ENCODE measurements around the gene FOXF1.
A peak's percentile ranks its signal among the peaks of the same experiment; 100 is the strongest.

The FOXF1 gene

DNA sequence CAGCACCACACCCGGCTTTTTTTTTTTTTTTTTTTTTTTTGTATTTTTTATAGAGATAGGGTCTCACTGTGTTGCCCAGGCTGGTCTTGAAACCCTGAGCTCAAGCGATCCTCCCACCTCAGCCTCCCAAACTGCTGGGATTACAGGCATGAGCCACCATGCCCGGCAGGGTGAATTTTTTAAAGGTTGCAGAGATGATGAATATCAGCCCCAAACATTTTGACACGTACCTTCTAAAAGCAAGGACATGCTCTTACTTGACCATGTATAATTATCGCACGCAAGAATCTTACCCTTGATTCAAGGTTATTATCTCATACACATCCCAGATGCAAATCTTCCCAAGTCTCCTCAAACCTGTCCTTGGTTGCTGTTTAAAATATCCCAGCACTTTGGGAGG lies 52.0 kb downstream of the FOXF1 start:
- DNase-seq, result no peak

DNA sequence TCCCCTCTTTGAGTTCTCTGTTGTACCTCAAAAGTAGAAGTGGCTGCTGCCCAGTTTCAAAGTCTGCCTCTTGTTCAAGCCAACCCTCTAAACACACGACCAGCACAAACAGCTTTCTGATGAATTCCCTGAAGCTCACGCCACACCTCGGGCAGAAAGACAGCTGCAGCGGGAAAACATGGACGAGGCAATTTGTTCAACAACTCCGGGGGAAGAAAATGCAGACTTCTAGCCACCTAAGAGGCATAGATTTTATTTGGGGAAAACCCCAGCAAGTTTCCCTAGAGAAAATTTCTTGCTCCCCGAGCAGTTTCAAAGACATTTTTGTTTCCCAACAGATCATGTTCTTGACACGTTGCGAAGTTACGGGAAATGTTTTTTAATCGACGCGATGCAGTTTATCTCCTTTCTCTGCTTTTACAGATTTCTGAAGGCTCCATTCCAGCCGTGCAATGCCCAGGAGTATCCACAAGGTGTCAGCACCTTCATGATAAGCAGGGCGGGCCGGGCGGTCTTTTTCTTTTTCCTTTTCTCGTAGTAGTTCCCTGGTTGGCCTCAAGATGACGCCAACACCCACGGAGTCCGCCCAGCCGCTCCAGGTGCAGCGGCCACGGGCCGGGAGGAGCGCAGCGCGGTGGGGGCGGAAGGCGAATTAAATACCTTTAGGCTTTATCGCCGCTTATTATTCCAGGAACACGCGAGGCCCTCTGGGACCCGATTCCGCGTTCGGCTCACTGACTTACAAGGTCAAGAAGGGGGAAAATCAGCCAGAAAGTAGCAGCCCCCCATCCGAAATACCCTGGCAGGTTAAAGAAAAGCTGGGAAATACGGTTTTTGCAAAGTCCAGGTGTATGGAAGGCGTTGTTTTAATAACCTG lies 53.4 kb downstream of the FOXF1 start:
- DNase-seq, result peak; percentile 24

Data from SIG-M5 (cell line).